HG02943 (cell line): ENCODE measurements around the gene CALD1.
A peak's percentile ranks its signal among the peaks of the same experiment; 100 is the strongest.

Experiments
- ATAC-seq: cut with Tn5 transposase; IDR thresholded peaks from one replicate; pipeline ENCODE4 v1.9.1; 2021; ENCODE audit warnings: mild to moderate bottlenecking, low read depth, moderate library complexity; ENCODE audit not compliant: unreplicated experiment

CALD1 gene

DNA sequence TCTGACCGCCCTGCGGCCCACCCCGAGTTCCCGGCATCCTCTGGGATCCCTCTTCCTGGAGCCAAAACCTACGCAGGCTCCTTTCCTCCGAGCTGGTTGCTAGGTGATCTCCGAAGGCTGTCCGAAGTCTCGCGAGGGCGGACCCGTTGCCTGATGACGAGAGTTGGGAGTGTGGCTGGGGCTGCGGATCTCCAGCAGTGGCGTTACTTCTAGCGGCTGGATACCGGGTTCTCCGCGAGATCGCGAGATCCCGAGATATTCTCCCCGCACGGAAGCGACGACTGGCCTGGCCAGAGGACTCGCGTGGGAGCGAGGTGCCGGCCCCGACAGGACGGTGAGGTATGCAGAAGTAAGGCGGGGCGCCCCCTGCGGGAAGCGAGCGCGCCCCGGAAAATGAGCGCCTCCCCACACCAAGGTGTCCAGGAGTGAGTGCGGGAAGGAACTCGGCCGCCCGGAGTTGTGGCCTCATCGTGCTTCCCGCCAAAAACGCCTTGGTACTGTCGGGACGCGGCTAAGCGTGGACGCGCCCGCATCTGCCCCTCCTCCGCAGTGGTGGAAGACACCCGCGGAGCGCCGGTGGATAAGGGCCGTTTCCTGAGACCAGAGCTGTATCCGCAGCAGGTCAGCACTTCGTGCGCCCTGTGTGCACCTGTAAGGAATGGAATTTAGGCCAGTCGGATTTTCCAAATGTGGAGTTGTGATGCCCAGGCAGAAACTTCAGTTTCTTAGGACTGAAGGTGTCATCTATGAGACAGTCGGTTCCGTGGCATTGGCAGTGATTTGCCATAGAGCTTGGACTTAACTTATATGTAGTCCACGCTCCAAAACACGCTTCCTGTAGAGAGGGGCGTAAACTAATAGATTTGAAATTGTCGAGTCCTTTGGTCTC, 207.2 kb downstream of the CALD1 start, which contains the start of gene AGBL3:
TSS of gene AGBL3 (plus strand) at position 146 of the 889 bp plus-strand sequence. CDS start 1,426 bp downstream, outside the sequence.
- ATAC-seq, result peak; percentile 92

DNA sequence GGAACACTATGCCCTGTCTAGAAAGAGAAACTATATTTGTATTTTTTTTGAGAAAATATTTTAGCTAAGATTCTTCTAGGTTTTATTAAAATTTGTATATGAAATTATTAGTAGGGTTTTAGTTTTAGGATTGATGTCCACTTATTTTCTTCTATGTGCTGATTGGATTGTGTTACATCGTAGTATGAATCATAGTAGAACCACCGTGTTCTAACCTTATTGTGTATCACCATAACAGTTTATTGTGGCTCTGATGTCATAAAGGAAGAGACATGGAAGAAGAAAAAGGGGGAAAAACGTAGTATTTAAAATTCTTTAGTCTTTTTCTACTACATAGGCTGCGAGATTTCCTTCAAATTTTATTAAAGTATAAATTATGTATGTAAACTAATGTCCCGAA, 208.7 kb downstream of the CALD1 start:
- no peak for ATAC-seq

DNA sequence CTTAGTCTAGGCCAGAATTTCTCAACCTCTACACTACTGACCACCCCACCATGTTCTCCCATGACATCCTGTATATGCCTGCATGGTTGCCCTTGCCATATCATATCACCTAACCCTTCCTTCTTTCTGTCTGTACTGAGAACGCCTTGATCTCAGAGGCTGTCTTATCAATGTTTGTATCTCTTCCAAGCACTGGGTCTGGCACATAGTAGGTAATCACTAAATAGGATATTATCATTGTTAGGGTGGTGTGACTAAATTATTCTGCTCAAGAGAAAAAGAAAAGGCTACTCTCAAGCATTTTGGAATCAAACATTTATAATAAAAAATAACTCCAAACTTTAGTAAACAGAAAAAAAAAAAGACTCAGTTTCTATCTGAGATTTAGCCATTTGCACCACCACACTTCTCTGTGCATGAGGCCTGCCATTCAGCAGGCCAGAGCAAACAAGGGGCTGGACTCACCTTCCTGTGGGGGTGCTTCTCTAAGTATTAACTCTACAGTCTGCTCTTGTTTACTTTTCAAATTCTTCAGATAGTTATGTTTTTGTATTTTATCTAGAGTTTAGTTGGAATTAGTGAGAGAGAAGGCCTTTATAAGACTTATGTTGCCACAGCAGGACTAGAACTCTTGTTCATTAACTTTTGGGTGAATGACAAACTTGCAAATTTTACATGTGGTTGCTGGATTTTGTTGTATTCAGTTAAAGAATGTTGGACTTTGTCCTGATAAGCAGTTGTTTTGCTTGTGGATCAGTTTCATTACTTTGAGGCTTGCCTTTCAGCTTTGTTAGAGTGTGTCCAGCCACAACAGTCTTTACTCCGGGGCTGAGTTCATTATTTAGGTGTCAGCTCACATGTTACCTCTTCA, 212.3 kb downstream of the CALD1 start:
- ATAC-seq, result no peak

DNA sequence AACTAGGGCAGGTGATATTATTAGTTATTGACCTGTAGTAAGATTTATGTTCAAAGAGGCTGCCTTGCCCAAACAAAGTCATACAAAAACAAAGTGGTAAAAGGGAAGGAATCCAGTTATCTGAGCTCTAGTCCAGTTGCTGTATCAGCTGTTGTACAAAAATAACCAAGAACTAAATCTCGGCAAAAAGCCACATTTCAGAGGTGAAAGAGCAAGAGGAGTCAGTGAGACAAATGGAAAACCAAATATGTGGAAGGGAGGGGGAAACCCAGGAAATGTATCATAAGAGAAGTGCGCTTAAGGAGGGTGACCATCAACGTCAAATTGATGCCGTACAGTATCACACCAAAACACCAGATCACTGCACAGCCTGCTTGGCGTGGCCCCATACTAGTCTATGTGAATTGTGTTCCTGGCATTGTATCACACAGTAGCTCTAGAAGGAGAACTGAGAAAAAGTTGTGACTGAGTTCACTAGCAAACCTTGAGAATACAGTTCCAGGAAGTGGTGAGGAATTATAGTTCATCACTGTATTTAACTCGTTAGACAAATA, 213.3 kb downstream of the CALD1 start:
- ATAC-seq, result peak; percentile 51

DNA sequence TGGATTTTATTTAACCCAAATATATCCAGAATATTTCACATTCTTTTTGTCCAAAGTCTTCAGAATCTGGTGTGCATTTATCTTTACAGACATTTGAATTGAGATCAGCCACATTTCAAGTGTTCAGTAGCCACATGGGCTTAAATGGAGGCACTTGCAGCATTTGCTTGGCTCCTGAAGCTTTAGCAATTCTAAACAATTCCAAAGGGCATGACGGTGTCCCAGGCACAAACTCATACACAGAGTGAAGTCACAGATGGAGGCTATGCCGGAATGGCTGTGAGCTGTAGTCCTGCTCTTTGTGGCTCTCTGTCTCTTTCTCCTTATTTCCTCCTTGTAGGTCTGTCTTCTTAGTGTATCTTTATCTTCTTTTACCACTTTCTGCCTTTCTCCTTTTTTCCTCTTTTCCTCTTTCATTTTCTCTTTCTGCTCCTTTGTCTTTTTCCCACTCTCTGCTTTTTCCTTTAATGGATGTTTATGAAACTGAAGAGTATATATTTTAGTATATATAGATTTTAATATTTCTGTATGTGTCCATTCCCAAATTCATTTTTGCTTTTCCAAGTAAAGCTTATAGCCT, 214.5 kb downstream of the CALD1 start:
- ATAC-seq, result no peak

DNA sequence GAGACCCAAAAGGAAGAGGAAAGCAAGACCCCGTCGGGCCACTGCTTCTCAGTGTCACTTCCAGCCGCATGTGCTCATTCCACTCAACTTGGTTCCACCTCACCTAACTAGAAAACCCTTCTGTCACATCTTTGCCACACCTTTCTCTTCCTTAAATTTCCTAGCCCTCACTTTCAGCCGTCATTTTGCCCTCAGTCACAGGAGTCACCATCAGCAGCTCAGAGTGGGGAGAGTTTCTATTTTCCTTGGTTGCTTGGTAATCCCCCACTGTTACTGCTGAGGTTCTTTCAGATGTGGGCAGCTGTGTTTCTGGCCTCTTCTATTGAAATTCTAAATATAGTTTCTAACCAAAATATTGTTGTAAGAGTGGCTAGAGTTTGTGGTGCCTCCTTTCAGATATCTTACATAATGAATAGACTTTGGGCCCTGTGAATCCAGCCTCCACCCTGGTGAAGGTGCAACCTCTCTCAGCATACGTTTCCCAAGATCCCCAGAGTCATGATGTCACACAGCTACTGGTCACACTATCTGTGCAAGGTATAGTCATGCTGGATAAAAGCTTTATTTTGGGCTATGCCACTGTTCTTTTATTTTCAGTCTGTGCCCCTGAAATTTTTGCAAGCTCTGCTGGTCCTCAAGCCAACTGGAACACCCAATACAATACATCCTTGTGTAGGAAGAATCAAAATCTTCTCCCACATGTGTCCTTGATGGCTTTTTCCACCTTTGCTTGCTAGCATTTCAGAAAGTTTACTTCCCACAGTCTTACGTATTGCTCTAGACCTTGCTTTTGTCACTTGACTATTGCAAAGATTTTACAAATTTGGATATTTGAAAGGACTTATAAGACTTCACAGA, 216.0 kb downstream of the CALD1 start:
- ATAC-seq, result peak; percentile 41

DNA sequence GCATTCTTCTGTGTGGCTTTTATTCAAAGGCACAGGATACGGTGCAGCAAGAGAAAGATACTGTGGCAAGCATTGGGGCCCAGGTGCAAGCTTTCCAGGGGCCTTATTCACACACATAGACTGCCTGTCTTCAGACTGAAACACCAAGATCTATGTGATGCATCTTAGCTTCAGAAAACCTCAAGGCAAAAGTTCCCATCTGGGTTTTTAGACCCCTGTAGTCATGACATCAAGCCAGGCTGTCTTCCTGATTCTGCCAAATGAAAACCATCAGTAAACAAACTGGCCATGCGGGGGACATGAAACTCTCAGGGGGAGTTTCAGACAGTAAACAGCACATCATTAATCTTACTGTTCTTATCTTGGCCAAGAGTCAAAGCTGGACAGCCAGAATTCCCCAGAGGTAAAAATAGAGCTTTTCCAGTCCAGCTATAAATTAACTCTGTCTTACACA, 216.7 kb downstream of the CALD1 start:
- peak; percentile 46 for ATAC-seq

DNA sequence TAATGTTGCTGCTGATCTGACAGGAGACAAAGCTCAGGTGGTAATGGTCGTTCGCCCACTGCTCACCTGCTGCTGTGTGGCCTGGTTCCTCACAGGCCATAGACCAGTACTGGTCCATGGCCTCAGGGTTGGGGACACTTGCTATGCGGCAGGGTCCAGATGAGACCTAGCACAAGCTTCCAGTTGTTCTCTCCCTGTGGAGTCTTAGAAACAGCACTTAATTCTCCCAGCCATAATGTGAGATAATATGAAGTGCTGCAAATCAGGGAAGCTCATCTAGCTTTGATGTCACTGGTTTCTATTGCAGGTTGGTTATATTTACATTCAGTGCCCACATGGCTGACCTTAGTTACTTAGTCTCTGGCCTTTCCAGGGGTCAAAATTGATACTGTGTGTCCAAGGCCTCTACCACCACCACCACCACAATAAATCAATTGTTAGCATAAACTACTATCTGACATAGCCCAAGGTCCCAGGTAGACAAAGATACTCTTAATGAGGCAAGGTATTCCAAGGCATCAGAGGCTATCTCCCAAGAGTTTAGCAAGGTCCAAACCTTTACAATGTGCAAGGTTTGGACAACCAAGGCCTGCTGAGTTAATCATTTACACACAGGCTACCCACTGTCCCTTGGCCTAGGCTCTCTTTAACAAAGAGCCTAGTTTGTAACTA, 217.9 kb downstream of the CALD1 start:
- no peak for ATAC-seq

DNA sequence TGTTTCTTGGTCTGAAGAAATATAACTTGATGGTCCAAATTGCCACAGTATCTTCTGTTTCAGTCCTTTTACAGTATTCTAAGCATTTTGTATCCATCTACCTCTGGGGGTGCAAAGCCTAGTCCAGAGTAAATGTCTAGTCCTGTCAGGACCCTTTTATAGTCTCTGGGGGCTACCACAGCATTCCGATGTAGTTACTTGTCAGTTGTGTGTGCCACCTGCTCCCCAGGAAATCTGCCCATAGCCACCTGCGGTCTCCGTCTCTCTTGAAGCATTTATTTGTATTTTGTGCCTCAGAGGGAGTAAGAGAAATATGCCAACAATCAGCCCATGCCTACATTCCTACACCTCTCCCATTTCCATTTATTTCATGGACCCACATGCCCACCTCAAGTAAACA, 219.7 kb downstream of the CALD1 start:
- ATAC-seq, result no peak

DNA sequence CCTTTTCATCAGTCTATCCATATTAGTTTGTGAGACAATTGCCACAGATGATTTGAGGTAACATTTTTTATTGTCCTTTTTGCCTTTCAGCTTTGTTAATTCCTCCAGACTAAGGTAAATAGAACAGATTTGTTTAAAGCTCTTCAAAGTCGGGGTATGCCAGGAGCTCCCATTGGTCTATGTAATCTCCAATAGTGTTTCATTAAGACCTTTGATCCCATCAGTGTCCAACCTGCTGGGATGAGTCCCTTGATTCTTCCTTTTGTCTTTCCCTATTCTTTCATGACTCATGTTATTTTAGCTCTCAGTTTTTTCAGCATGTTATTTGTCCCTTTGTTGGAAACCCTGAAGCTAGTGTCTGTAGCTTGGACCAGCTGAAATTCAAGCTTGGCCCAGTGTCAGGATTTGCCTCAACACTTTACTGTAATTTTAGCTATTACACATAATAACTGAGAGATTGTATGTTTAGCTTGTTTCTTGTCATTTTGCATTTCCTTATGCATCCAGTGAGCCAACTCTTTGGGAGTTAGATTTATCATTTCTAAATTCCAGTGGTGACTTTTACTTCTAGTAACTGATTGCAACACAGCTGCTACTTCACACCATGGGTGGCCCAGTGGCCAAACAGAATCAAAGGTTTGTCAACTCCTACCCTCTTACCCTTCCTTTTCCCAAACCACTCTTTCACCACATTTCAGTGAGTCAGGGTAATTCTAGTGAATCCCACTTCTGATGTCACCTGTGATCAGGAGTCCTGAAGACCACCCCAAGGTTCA, 222.1 kb downstream of the CALD1 start:
- no peak for ATAC-seq

DNA sequence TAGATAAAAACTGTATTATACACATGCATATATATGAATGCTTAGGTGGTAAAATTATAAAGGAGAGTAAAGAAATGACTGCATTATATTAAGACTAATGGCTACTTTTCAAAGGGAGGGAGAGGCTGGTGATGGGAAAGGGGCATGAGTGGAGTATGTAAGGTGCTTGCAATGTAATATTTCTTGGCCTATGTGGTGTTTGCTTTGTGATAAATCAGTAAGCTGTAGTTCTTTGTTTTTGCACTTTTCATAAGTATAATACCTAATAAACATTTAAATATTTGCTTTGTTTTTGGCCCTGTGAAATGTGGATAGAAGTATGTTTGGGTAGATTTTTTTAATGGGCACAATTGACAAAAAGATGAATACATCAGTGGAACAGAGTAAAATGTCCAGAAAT, 232.8 kb downstream of the CALD1 start:
- ATAC-seq, result no peak
